ENCODE data around the gene AMN1. TPM values are rescaled to one million over a fixed set of nuclear protein-coding genes. Genes with fewer than 3 reads are reported as not detected.
A peak's percentile ranks its signal among the peaks of the same experiment; 100 is the strongest.

AMN1 gene
- total and polyA plus RNA-seq, 2 donors (not counting 1 experiment from before 2014, with no cell fraction given), result 9.1 to 10.4 TPM

DNA sequence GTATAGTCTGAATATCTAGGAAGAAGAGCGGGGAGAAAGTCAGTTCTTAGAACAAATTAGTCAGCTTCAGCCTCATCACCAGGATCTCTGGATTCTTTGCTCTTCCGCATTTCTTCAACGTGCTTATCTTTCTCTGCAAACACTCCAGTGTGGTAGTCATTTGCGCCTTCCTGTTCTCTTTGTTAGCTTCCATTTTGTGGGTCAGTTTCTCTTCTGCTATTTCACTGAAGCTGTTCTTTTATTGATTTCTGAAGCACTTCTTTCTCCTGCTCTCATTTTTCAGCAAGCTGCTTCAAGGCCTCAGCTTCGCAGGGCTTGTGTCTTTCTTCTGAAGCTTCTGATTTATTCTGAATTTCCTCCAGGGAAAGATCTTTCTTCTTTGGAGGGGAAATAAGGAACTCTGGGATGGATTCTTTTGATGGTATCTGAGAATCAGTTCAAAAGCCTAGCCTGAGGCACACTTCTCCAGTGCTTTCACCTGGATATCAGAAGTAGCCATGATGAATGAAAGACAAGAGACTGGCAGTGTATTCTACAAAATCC lies 13.5 kb downstream of the AMN1 start:
- no peaks in the 10 kb centered on the region for H3K27me3 ChIP-seq (ENCODE audit: control insufficient read depth, insufficient read depth, low read length)
- H3K27ac ChIP-seq (ENCODE audit: insufficient read depth, low read length), result no peak overlapping the region
- no peaks in the 10 kb centered on the region for H3K4me1 ChIP-seq (ENCODE audit: control insufficient read depth, extremely low read depth, insufficient read depth, low read length)
- no peaks in the 10 kb centered on the region for H3K9me3 ChIP-seq (ENCODE audit: control insufficient read depth, insufficient read depth, low read depth, low read length)
- no peak overlapping the region for H3K4me3 ChIP-seq (replicated peaks in 1 of 4; ENCODE audit: control extremely low read depth in 1 of 4, insufficient read depth in 1 of 4, low read depth in 3 of 4, low read length in 4 of 4)
- no peaks in the 10 kb centered on the region for H3K79me2 ChIP-seq (ENCODE audit: control insufficient read depth, insufficient read depth, low read length)
- no peaks in the 10 kb centered on the region for H4K20me1 ChIP-seq (ENCODE audit: control insufficient read depth, extremely low read depth, insufficient read depth, low read length)
- H3K4me2 ChIP-seq (ENCODE audit: extremely low read depth, insufficient read depth, low read length), result no peak overlapping the region
- H3K36me3 ChIP-seq (ENCODE audit: control insufficient read depth, insufficient read depth, low read length), result no peaks in the 10 kb centered on the region
- TF ChIP-seq EZH2 (IDR thresholded peaks at IDR 0.05; ENCODE audit: low read length, missing control alignments), result no peak
- TF ChIP-seq, protein P1, sequence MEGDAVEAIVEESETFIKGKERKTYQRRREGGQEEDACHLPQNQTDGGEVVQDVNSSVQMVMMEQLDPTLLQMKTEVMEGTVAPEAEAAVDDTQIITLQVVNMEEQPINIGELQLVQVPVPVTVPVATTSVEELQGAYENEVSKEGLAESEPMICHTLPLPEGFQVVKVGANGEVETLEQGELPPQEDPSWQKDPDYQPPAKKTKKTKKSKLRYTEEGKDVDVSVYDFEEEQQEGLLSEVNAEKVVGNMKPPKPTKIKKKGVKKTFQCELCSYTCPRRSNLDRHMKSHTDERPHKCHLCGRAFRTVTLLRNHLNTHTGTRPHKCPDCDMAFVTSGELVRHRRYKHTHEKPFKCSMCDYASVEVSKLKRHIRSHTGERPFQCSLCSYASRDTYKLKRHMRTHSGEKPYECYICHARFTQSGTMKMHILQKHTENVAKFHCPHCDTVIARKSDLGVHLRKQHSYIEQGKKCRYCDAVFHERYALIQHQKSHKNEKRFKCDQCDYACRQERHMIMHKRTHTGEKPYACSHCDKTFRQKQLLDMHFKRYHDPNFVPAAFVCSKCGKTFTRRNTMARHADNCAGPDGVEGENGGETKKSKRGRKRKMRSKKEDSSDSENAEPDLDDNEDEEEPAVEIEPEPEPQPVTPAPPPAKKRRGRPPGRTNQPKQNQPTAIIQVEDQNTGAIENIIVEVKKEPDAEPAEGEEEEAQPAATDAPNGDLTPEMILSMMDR (conservative IDR thresholded peaks at IDR 0.05 in 1 of 2, IDR thresholded peaks at IDR 0.05 in 1 of 2; ENCODE audit: low read depth in 1 of 2, low read length in 2 of 2), result no peak
- DNase-seq (ENCODE audit: low read depth in 2 of 2), result peak; percentile 2 to 62
- no peak overlapping the region for H2AFZ ChIP-seq (ENCODE audit: low read length)
- H3K9ac ChIP-seq (ENCODE audit: insufficient read depth, low read length), result no peak overlapping the region

DNA sequence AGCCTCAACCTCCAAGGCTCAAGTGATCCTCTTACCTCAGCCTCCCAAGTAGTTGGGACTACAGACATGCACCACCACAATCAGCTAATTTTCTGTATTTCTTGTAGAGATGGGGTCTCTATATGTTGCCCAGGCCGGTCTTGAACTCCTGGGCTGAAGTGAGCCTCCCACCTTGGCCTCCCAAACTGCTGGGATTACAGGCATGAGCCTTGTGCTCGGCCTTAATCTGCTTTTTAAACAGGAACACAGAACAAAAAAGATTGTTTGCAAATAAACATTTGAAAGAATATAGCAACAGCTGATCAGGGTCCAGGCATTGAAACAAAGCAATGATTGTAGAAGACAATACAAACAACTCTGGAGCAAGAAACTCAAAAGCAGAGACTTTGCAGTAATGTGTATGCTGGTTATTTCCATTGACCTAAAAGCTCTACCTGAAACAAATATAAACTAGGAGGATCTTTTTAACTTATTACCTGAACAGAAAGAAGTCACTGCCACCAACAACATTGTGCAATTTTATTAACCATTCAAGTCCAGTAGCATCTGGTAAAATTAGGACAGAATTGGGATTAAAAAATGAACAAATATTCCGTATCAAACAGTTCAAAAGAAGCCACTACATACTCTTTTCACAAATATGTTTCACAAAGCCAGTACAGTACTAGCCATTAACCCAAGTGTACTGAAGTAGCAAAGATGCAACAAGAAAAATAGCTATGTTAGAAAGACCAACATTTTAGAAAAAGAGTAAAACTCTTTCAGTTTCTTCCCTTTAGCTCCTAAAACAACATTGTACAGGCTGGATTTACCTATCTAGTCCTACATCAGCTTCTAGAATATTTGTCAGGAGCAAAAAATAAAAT lies 14.2 kb downstream of the AMN1 start:
- Histone ChIP-seq H3K27ac (ENCODE audit: insufficient read depth, low read length) (no peak overlapping the region), H3K4me2 (ENCODE audit: extremely low read depth, insufficient read depth, low read length) (no peak overlapping the region)

DNA sequence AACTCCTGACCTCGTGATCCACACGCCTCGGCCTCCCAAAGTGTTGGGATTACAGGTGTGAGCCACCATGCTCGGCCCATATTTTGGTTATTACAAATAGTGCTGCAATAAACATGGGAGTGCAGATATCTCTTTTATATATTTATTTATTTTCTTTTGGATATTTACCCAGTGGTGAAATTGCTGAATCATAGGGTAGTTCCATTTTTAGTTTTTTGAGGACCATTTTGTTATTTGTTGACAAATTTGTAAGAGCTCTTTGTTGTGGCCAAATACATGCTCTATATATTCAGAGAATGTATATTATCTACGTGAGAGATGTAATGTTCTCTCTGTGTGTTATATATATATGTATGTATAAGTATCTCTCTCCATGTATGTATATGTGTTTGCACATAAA lies 15.9 kb downstream of the AMN1 start:
- H3K79me2 ChIP-seq (ENCODE audit: control insufficient read depth, insufficient read depth, low read length), result no peaks in the 10 kb centered on the region
- no peak for TF ChIP-seq EZH2 (IDR thresholded peaks at IDR 0.05; ENCODE audit: low read length, missing control alignments)
- TF ChIP-seq, protein P1 (conservative IDR thresholded peaks at IDR 0.05 in 1 of 2, IDR thresholded peaks at IDR 0.05 in 1 of 2; ENCODE audit: low read depth in 1 of 2, low read length in 2 of 2), result no peak
- no peaks in the 10 kb centered on the region for H3K36me3 ChIP-seq (ENCODE audit: control insufficient read depth, insufficient read depth, low read length)
- DNase-seq (ENCODE audit: low read depth in 2 of 2), result no peak
- H3K4me3 ChIP-seq (replicated peaks in 1 of 4; ENCODE audit: control extremely low read depth in 1 of 4, insufficient read depth in 1 of 4, low read depth in 3 of 4, low read length in 4 of 4), result no peak overlapping the region
- no peaks in the 10 kb centered on the region for H3K4me1 ChIP-seq (ENCODE audit: control insufficient read depth, extremely low read depth, insufficient read depth, low read length)
- H2AFZ ChIP-seq (ENCODE audit: low read length), result no peak overlapping the region
- H4K20me1 ChIP-seq (ENCODE audit: control insufficient read depth, extremely low read depth, insufficient read depth, low read length), result no peaks in the 10 kb centered on the region
- H3K9me3 ChIP-seq (ENCODE audit: control insufficient read depth, insufficient read depth, low read depth, low read length), result no peaks in the 10 kb centered on the region
- no peak overlapping the region for H3K4me2 ChIP-seq (ENCODE audit: extremely low read depth, insufficient read depth, low read length)
- H3K27me3 ChIP-seq (ENCODE audit: control insufficient read depth, insufficient read depth, low read length), result no peaks in the 10 kb centered on the region
- H3K9ac ChIP-seq (ENCODE audit: insufficient read depth, low read length), result no peak overlapping the region
- H3K27ac ChIP-seq (ENCODE audit: insufficient read depth, low read length), result no peak overlapping the region

More for the DNA sequence above, 14.2 kb downstream of the AMN1 start:
- no peaks in the 10 kb centered on the region for H3K9me3 ChIP-seq (ENCODE audit: control insufficient read depth, insufficient read depth, low read depth, low read length)
- H3K9ac ChIP-seq (ENCODE audit: insufficient read depth, low read length), result no peak overlapping the region
- no peaks in the 10 kb centered on the region for H3K4me1 ChIP-seq (ENCODE audit: control insufficient read depth, extremely low read depth, insufficient read depth, low read length)
- H2AFZ ChIP-seq (ENCODE audit: low read length), result no peak overlapping the region
- no peak overlapping the region for H3K4me3 ChIP-seq (replicated peaks in 1 of 4; ENCODE audit: control extremely low read depth in 1 of 4, insufficient read depth in 1 of 4, low read depth in 3 of 4, low read length in 4 of 4)
- no peaks in the 10 kb centered on the region for H3K36me3 ChIP-seq (ENCODE audit: control insufficient read depth, insufficient read depth, low read length)
- no peak for DNase-seq (ENCODE audit: low read depth in 2 of 2)
- TF ChIP-seq, protein P1 (conservative IDR thresholded peaks at IDR 0.05 in 1 of 2, IDR thresholded peaks at IDR 0.05 in 1 of 2; ENCODE audit: low read depth in 1 of 2, low read length in 2 of 2), result no peak
- no peak for TF ChIP-seq EZH2 (IDR thresholded peaks at IDR 0.05; ENCODE audit: low read length, missing control alignments)
- H4K20me1 ChIP-seq (ENCODE audit: control insufficient read depth, extremely low read depth, insufficient read depth, low read length), result no peaks in the 10 kb centered on the region
- H3K27me3 ChIP-seq (ENCODE audit: control insufficient read depth, insufficient read depth, low read length), result no peaks in the 10 kb centered on the region
- H3K79me2 ChIP-seq (ENCODE audit: control insufficient read depth, insufficient read depth, low read length), result no peaks in the 10 kb centered on the region
